ENCODE results near the gene FMO4. TPM values are rescaled to one million over a fixed set of nuclear protein-coding genes. Genes with fewer than 3 reads are reported as not detected.

Gene FMO4
- total and polyA plus RNA-seq, 2 experiments from 2014 or later = 3.8 to 4.1 TPM

Other genes starting within 250 kb of the FMO4 start
- not detected in 2 replicates for gene FMO3, start 223.3 kb upstream of the FMO4 start, total RNA-seq
- gene FMO3, start 223.3 kb upstream of the FMO4 start, polyA plus RNA-seq = not detected in 2 replicates
- gene FMO2, start 128.9 kb upstream of the FMO4 start, total RNA-seq = not detected in 2 replicates
- gene FMO2, start 128.9 kb upstream of the FMO4 start, polyA plus RNA-seq = not detected in 2 replicates
- not detected in 2 replicates for gene FMO1, start 65.7 kb upstream of the FMO4 start, total RNA-seq
- 0.06 TPM in 1 of 2 replicates, not detected in the other for gene FMO1, start 65.7 kb upstream of the FMO4 start, polyA plus RNA-seq
- 49.1 and 70.0 TPM in 2 replicates for gene PRRC2C, start 171.3 kb downstream of the FMO4 start, total RNA-seq
- gene PRRC2C, start 171.3 kb downstream of the FMO4 start, polyA plus RNA-seq = 83.3 and 104 TPM in 2 replicates